ENCODE data around the gene CAP2.

Gene CAP2

GRCh38 chr6:17588011-17588410, 194.6 kb downstream of the CAP2 start:
- no peak for DNase-seq

- DNase-seq: no peak
Measured at GRCh38 chr6:17589406-17590096, 196.2 kb downstream of the CAP2 start.

- no peak for DNase-seq
Measured at GRCh38 chr6:17591287-17591686, 197.9 kb downstream of the CAP2 start.

- DNase-seq: no peak
Measured at GRCh38 chr6:17593246-17593645, 199.9 kb downstream of the CAP2 start.

GRCh38 chr6:17596085-17596484, 202.7 kb downstream of the CAP2 start:
- DNase-seq: no peak

GRCh38 chr6:17599877-17600526, 206.6 kb downstream of the CAP2 start, which contains the start of gene FAM8A1:
Gene FAM8A1 (plus strand): TSS chr6:17600302. CDS start chr6:17600410, 108 bp downstream.
- peak; percentile 96 for DNase-seq

GRCh38 chr6:17600527-17601385, 207.4 kb downstream of the CAP2 start:
- peak; percentile 44 for DNase-seq

GRCh38 chr6:17601386-17601703, 207.9 kb downstream of the CAP2 start:
- no peak for DNase-seq

GRCh38 chr6:17602888-17603287, 209.5 kb downstream of the CAP2 start:
- no peak for DNase-seq

GRCh38 chr6:17606606-17607005, 213.2 kb downstream of the CAP2 start:
- DNase-seq: no peak
